OCI-LY3 (cell line): ENCODE measurements around the gene PRKAR2A.
A peak's percentile ranks its signal among the peaks of the same experiment; 100 is the strongest.

ENCODE experiments used
- EZH2phosphoT487 ChIP-seq: fragments of 200-600 bp; shearing (Covaris generic); IDR thresholded peaks from 2 replicates; pipeline ENCODE4 v1.6.1; 2018; ENCODE audit warnings: antibody characterized with exemption, mixed run types, low read depth
- TF ChIP-seq, protein P1 (sequence below): fragments of 200-600, 300-600 bp; sonication (generic); IDR thresholded peaks from 2 replicates; pipeline ENCODE4 v1.5.1; 2014; ENCODE audit warnings: antibody characterized with exemption, low read length, low read depth

DNA sequence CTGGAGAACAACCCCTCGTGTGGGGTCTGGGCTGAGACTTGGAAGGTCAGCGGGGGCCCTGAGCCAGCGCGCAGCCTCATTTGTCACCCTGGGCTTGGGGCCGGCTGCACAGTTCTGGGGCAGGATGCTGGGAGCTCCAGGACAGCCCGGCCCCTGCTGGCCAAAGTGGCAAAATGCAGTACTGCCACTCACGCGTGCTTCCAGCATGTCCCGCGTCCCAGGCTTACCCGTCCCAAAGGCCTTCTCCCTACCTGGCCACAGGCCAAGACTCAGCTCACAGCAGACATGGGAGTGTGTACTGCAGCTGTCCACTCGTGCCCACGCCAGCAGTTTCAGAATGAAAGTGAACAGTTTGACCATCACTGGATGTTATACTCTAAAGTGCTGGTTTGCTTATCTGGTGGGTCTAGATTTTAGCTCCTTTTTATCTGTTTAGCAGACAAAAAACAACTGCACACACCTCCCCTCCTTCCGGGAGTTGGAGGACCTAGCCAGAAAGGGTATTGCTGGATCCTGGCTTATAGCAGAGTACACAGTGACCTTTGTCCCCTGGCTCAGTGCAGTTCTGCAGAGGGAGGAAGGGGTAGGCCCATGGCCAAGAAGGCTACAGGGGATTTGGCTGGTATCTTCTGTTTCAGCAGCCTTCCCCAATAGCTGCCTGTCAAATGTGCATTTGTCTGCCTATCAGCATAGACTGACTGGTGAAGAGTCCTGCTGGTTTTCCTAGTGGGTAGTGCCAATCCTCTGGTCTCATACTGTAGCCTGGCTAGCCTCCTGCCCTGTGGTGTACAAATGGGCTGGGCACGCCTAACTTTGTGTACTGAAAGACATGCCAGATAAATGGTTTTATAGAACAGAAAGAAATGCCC, 107.5 kb downstream of the PRKAR2A start:
- TF ChIP-seq, protein P1, sequence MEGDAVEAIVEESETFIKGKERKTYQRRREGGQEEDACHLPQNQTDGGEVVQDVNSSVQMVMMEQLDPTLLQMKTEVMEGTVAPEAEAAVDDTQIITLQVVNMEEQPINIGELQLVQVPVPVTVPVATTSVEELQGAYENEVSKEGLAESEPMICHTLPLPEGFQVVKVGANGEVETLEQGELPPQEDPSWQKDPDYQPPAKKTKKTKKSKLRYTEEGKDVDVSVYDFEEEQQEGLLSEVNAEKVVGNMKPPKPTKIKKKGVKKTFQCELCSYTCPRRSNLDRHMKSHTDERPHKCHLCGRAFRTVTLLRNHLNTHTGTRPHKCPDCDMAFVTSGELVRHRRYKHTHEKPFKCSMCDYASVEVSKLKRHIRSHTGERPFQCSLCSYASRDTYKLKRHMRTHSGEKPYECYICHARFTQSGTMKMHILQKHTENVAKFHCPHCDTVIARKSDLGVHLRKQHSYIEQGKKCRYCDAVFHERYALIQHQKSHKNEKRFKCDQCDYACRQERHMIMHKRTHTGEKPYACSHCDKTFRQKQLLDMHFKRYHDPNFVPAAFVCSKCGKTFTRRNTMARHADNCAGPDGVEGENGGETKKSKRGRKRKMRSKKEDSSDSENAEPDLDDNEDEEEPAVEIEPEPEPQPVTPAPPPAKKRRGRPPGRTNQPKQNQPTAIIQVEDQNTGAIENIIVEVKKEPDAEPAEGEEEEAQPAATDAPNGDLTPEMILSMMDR = peak; percentile 66
- TF ChIP-seq EZH2phosphoT487 = no peak
